H1 (cell line): Measurements from ENCODE around the gene HDAC9.

ENCODE experiments used
- ASH2L ChIP-seq: fragments of 200-600, 300-600 bp; sonication (generic); IDR thresholded peaks from one replicate; pipeline ENCODE4 v1.7.1; 2017; ENCODE audit warnings: low read length
- CHD2 ChIP-seq: IDR thresholded peaks from 2 replicates; pipeline ENCODE4 v1.6.1; 2012; ENCODE audit warnings: low read length, improper control_type of control experiment
- EZH2 ChIP-seq: fragments of 200-600 bp; sonication (generic); IDR thresholded peaks from 2 replicates; pipeline ENCODE4 v1.7.1; 2012; ENCODE audit warnings: low read depth, mild to moderate bottlenecking, moderate library complexity, low read length, inconsistent platforms; ENCODE audit not compliant: severe bottlenecking
- FOSL1 ChIP-seq: IDR thresholded peaks from 2 replicates; pipeline ENCODE4 v1.6.1; 2011; ENCODE audit warnings: mild to moderate bottlenecking, low read depth, low read length, moderate library complexity; ENCODE audit not compliant: insufficient read depth
- POLR2A ChIP-seq, 2 experiments: IDR thresholded peaks; 1 replicate in 1 of 2; 2 replicates in 1 of 2; pipeline ENCODE4 v1.6.1; 2011; ENCODE audit warnings: low read depth in 2 of 2, low read length in 2 of 2, mild to moderate bottlenecking in 2 of 2; ENCODE audit errors: control extremely low read depth in 1 of 2
- POLR2AphosphoS5 ChIP-seq: IDR thresholded peaks from 2 replicates; pipeline ENCODE4 v1.6.1; 2011; ENCODE audit warnings: low read depth, low read length
- TF ChIP-seq, protein P1 (sequence below), 3 experiments: IDR thresholded peaks; 1 replicate in 2 of 3; 2 replicates in 1 of 3; pipeline versions ENCODE4 v1.5.1 to v1.6.1; 2011; ENCODE audit warnings: low read length in 3 of 3, mild to moderate bottlenecking in 3 of 3, inconsistent platforms in 2 of 3, low read depth in 1 of 3, moderate library complexity in 1 of 3; ENCODE audit not compliant: insufficient read depth in 1 of 3; ENCODE audit errors: control extremely low read depth in 1 of 3
- TF ChIP-seq, protein P2 (sequence below): IDR thresholded peaks from 2 replicates; pipeline ENCODE4 v1.6.1; 2011; ENCODE audit warnings: low read length, improper control_type of control experiment

DNA sequence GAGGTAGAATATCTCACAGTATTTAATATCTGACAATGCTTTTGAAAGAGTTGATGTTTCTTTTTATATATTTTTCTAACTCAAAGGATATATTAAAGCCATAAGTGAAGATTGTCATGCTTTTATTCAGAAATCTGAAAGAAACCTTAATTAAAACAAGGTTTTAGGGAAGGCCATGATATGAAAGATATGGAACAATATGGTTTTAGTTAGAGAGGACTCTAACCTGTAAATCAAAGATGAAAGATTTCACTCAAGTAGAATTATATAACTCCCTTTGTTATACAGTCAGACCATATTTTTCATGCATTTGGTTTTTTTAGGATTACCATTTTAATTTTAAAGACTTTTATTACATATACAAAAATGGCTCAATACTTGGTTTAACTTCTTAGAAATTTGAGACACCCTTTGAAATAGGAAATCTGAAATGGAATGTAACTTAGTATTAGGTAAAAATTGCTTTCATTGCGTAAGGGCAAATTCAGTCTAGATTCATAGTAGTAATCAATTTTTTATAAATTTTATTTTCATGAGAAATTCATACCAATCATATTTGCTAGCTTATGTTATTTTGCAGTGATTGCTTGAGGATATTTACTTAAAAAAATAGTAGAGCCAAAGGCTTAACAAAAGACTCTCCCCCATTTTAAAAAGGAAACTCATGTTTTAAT, 502.1 kb downstream of the HDAC9 start:
- TF ChIP-seq FOSL1 (no peak), POLR2AphosphoS5 (no peak), CHD2 (no peak), POLR2A (IDR thresholded peaks at IDR 0.05; ENCODE audit: control extremely low read depth in 1 of 2, low read depth in 2 of 2, low read length in 2 of 2) (no peak), EZH2 (no peak), ASH2L (no peak)
- TF ChIP-seq, protein P1, sequence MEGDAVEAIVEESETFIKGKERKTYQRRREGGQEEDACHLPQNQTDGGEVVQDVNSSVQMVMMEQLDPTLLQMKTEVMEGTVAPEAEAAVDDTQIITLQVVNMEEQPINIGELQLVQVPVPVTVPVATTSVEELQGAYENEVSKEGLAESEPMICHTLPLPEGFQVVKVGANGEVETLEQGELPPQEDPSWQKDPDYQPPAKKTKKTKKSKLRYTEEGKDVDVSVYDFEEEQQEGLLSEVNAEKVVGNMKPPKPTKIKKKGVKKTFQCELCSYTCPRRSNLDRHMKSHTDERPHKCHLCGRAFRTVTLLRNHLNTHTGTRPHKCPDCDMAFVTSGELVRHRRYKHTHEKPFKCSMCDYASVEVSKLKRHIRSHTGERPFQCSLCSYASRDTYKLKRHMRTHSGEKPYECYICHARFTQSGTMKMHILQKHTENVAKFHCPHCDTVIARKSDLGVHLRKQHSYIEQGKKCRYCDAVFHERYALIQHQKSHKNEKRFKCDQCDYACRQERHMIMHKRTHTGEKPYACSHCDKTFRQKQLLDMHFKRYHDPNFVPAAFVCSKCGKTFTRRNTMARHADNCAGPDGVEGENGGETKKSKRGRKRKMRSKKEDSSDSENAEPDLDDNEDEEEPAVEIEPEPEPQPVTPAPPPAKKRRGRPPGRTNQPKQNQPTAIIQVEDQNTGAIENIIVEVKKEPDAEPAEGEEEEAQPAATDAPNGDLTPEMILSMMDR (IDR thresholded peaks at IDR 0.05; ENCODE audit: control extremely low read depth in 1 of 3, insufficient read depth in 1 of 3, low read depth in 1 of 3, low read length in 3 of 3), result no peak
- TF ChIP-seq, protein P2, sequence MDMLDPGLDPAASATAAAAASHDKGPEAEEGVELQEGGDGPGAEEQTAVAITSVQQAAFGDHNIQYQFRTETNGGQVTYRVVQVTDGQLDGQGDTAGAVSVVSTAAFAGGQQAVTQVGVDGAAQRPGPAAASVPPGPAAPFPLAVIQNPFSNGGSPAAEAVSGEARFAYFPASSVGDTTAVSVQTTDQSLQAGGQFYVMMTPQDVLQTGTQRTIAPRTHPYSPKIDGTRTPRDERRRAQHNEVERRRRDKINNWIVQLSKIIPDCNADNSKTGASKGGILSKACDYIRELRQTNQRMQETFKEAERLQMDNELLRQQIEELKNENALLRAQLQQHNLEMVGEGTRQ, result no peak
